Vagina (tissue), 2 donors: ENCODE data around the gene INSIG2.

ENCODE experiments used
- POLR2A ChIP-seq, 2 donors: fragments of 450-650 bp; IDR thresholded peaks; one replicate each; pipeline ENCODE4 v1.6.1; 2017; ENCODE audit warnings: antibody characterized with exemption in 2 of 2, mild to moderate bottlenecking in 2 of 2, moderate library complexity in 2 of 2
- TF ChIP-seq, protein P1 (sequence below), 3 experiments: fragments of 450-650 bp in 2 of 3; fragments of 200-600 bp in 1 of 3; sonication (generic) in 1 of 3; IDR thresholded peaks; one replicate each; pipeline ENCODE4 v1.5.1; 2017 to 2019; ENCODE audit warnings: antibody characterized with exemption in 3 of 3, mild to moderate bottlenecking in 2 of 3, moderate library complexity in 2 of 3

DNA sequence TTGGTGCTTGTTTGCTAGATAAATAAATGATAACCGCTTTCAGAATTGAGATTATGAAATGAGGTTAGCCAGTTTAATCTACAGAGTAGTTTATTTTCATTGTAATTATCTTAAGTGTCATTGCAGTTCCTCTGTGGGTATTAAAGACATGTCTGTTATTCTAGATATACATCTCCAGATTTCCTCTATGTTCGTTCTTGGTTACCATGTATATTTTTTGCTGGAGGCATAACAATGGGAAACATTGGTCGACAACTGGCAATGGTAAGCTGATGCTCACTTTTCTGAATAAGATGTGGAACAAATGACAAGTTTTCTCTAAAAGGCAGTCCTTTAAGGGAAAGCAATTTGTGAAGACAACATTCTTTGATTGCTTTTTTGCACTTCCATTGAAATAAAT is 18.7 kb downstream of the INSIG2 start:
- TF ChIP-seq, protein P1, sequence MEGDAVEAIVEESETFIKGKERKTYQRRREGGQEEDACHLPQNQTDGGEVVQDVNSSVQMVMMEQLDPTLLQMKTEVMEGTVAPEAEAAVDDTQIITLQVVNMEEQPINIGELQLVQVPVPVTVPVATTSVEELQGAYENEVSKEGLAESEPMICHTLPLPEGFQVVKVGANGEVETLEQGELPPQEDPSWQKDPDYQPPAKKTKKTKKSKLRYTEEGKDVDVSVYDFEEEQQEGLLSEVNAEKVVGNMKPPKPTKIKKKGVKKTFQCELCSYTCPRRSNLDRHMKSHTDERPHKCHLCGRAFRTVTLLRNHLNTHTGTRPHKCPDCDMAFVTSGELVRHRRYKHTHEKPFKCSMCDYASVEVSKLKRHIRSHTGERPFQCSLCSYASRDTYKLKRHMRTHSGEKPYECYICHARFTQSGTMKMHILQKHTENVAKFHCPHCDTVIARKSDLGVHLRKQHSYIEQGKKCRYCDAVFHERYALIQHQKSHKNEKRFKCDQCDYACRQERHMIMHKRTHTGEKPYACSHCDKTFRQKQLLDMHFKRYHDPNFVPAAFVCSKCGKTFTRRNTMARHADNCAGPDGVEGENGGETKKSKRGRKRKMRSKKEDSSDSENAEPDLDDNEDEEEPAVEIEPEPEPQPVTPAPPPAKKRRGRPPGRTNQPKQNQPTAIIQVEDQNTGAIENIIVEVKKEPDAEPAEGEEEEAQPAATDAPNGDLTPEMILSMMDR (IDR thresholded peaks at IDR 0.05), result no peak
- no peak for TF ChIP-seq POLR2A (IDR thresholded peaks at IDR 0.05)
